Measurements from ENCODE around the gene UBE2F. TPM values are rescaled to one million over a fixed set of nuclear protein-coding genes. Genes with fewer than 3 reads are reported as not detected.

The UBE2F gene
- total and polyA plus RNA-seq, 2 of the 13 experiments (the other 11 are each of a cell fraction or from before 2014, with no cell fraction given): 35.4 to 73.1 TPM

DNA sequence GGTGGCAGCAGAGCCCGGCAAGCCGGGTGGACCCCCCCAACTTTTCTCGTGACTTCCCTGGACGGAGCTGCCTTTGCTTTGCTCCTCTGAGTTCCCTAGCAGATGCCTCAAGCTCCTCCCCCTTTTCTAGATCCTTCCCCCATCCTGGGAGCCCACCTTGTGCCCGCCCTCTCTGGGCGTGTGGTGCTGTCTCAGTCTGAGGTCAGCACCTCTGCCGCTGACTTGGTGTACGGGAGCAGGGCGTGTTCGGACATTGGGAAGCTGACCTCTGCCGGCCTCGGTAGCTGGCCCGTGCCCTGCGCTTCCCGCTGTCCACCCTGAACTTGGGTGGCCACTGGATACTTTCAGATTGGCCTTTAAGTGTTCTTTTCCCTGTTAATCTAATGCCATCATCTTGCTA, 113.7 kb downstream of the UBE2F start (continued):
- TF ChIP-seq, protein P1, sequence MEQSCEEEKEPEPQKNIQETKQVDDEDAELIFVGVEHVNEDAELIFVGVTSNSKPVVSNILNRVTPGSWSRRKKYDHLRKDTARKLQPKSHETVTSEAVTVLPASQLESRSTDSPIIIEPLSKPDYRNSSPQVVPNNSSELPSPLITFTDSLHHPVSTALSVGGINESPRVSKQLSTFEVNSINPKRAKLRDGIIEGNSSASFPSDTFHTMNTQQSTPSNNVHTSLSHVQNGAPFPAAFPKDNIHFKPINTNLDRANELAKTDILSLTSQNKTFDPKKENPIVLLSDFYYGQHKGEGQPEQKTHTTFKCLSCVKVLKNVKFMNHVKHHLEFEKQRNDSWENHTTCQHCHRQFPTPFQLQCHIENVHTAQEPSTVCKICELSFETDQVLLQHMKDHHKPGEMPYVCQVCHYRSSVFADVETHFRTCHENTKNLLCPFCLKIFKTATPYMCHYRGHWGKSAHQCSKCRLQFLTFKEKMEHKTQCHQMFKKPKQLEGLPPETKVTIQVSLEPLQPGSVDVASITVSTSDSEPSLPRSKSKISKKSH (CRISPR knock-in tag; IDR thresholded peaks at IDR 0.05; ENCODE audit: borderline replicate concordance): 0 out of 2 replicates have a peak, but pooled peaks have one; percentile 41
- TF ChIP-seq, protein P2, sequence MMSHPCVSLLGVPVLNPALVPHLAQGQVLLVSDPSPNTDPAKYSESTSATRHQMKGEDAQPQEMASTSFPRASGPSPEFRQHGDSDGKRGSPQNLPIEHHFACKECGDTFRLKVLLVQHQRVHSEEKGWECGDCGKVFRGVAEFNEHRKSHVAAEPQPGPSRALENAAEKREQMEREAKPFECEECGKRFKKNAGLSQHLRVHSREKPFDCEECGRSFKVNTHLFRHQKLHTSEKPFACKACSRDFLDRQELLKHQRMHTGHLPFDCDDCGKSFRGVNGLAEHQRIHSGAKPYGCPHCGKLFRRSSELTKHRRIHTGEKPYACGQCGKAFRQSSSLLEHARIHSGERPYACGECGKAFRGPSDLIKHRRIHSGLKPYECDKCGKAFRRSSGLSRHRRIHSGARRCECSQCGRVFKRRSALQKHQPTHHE (CRISPR knock-in tag; IDR thresholded peaks at IDR 0.05; ENCODE audit: borderline replicate concordance): 0 out of 2 replicates have a peak, but pooled peaks have one; percentile 12
- TF ChIP-seq ZNF225 (CRISPR knock-in tag; IDR thresholded peaks at IDR 0.05): peak; percentile 49; the same call in 1 of the 2 replicates
- TF ChIP-seq MAF1 (CRISPR knock-in tag; IDR thresholded peaks at IDR 0.05; ENCODE audit: borderline replicate concordance): 0 out of 2 replicates have a peak, but pooled peaks have one; percentile 41

DNA sequence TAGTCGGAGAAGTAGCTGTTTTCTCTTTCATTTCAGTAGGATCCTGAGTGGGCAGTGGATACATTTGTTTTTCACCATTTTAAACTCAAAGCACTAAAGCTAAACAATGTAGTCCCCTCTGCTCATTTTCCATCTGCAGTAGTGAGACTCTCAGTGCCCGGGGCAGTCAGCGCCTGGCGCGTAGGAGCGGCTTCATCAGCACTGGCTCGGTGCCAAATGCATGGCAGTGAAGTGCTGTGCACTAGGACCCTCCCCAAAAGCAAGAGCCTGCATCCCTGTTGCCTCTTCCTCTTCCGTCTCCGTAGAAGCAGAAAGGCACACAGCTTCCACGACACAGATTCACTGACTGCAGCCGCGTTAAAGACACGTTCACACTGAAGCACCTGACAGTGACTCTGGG, 114.3 kb downstream of the UBE2F start:
- POLR2A ChIA-PET: interaction anchor here (1.5 kb wide), 1 partner anchor 20 kb away, joined by 12 read pairs; the partner anchor contains the start of gene SCLY
- in situ Hi-C loops (cut with HindIII; ENCODE audit: extremely low pct_ligation_motif_present, low pct_unique_long_range_greater_than_20kb): no loop called here
- no peak for ATAC-seq
- TF ChIP-seq, protein P3, sequence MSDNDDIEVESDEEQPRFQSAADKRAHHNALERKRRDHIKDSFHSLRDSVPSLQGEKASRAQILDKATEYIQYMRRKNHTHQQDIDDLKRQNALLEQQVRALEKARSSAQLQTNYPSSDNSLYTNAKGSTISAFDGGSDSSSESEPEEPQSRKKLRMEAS (IDR thresholded peaks at IDR 0.05): no peak
- TF ChIP-seq FOXP1 (IDR thresholded peaks at IDR 0.05) (no peak), FOXP1 (CRISPR knock-in tag; IDR thresholded peaks at IDR 0.05) (no peak), ZNF251 (CRISPR knock-in tag; IDR thresholded peaks at IDR 0.05) (no peak), SUZ12 (IDR thresholded peaks at IDR 0.05; ENCODE audit: low read depth, low read length) (no peak), FLYWCH1 (CRISPR knock-in tag; IDR thresholded peaks at IDR 0.05) (no peak)
- TF ChIP-seq, protein P4, sequence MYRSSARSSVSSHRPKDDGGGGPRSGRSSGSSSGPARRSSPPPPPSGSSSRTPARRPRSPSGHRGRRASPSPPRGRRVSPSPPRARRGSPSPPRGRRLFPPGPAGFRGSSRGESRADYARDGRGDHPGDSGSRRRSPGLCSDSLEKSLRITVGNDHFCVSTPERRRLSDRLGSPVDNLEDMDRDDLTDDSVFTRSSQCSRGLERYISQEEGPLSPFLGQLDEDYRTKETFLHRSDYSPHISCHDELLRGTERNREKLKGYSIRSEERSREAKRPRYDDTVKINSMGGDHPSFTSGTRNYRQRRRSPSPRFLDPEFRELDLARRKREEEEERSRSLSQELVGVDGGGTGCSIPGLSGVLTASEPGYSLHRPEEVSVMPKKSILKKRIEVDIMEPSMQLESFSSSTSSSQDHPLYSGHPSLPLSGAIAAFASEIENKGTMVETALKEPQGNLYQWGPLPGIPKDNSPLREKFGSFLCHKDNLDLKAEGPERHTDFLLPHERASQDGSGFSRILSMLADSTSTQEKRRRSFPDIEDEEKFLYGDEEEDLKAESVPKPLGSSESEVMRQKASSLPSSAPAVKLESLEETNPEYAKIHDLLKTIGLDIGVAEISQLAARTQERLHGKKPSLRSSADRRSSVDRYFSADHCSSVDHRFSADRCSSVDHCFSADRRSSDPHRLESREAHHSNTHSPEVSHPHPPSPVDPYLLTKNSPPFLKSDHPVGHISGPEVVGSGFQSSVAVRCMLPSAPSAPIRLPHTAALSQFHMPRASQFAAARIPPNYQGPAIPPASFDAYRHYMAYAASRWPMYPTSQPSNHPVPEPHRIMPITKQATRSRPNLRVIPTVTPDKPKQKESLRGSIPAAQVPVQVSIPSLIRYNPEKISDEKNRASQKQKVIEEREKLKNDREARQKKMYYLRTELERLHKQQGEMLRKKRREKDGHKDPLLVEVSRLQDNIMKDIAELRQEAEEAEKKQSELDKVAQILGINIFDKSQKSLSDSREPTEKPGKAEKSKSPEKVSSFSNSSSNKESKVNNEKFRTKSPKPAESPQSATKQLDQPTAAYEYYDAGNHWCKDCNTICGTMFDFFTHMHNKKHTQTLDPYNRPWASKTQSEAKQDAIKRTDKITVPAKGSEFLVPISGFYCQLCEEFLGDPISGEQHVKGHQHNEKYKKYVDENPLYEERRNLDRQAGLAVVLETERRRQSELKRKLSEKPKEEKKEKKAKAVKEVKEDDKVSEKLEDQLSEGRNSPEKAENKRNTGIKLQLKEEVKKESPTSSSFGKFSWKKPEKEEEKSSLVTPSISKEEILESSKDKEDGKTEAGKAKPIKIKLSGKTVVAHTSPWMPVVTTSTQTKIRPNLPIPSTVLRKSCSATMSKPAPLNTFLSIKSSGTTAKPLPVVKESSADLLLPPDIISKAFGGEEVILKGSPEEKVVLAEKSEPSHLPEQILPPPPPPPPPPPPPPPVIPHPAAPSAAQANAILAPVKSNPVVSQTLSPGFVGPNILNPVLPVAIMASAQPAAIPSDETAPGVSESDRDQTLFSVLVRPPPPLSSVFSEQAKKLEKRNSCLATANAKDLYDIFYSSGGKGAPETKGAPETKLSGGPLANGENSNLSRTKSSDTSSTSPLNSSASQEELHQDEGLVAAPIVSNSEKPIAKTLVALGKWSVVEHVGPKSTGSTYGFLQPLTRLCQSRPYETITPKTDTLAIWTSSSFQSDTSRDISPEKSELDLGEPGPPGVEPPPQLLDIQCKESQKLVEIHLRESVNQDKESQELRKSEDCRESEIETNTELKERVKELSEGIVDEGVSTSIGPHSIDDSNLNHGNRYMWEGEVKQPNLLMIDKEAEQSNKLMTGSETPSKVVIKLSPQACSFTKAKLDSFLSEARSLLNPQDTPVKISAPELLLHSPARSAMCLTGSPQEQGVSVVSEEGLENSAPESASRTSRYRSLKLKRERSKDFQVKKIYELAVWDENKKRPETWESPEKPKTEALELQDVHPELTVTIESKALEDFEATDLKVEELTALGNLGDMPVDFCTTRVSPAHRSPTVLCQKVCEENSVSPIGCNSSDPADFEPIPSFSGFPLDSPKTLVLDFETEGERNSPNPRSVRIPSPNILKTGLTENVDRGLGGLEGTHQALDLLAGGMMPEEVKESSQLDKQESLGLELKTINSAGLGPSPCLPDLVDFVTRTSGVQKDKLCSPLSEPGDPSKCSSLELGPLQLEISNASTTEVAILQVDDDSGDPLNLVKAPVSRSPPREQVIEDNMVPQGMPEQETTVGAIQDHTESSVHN (CRISPR knock-in tag; IDR thresholded peaks at IDR 0.05): no peak

More for the DNA sequence above, 114.3 kb downstream of the UBE2F start:
- H3K9me3 ChIP-seq (ENCODE audit: low read length): peaks cover 7% of the 10 kb centered on the region; the same call in 1 of the 2 replicates
- H3K4me3 ChIP-seq (replicated peaks in 1 of 3; ENCODE audit: insufficient read depth in 1 of 3, low read depth in 2 of 3, low read length in 3 of 3): no peak overlapping the region
- peaks cover 48% of the 10 kb centered on the region for H3K4me1 ChIP-seq (ENCODE audit: insufficient read depth, low read length)
- intact Hi-C loops (cut with micrococcal nuclease; ENCODE audit: unreplicated experiment): no loop called here
- H3K36me3 ChIP-seq (replicated peaks in 1 of 2; ENCODE audit: control insufficient read depth in 1 of 2, insufficient read depth in 2 of 2, low read length in 2 of 2): peaks cover 25 to 45% of the 10 kb centered on the region in 2 experiments
- H2AFZ ChIP-seq (ENCODE audit: low read length): no peak overlapping the region
- no peak overlapping the region for H3K9ac ChIP-seq (ENCODE audit: insufficient read depth, low read depth, low read length)
- no TSS peak for BruUV-seq (replicated peaks)
- H3K79me2 ChIP-seq (ENCODE audit: insufficient read depth, low read length): peaks cover 4% of the 10 kb centered on the region
- FAIRE-seq: no peak
- no peaks in the 10 kb centered on the region for H3K27me3 ChIP-seq (ENCODE audit: control insufficient read depth in 1 of 2, insufficient read depth in 2 of 2, low read length in 2 of 2)
- no peak overlapping the region for H3K27ac ChIP-seq (ENCODE audit: extremely low read length, insufficient read depth, low read length)
- CTCF ChIA-PET (ENCODE audit: low intra/inter-chr PET ratio, low total read pairs): no interaction called here
- H3K4me2 ChIP-seq (ENCODE audit: low read depth, low read length): no peak overlapping the region
- H4K20me1 ChIP-seq (ENCODE audit: insufficient read depth, low read length): no peaks in the 10 kb centered on the region
- WGBS (ENCODE audit: low lambda C conversion rate): 97% methylated on average over 13 of the region's 13 CpGs
- no peak for DNase-seq (ENCODE audit: low spot score)
